Measurements from ENCODE around the gene MTG2. TPM values are rescaled to one million over a fixed set of nuclear protein-coding genes. Genes with fewer than 3 reads are reported as not detected.

MTG2 gene
- polyA plus RNA-seq, 2 donors = 19.4 to 25.4 TPM

DNA sequence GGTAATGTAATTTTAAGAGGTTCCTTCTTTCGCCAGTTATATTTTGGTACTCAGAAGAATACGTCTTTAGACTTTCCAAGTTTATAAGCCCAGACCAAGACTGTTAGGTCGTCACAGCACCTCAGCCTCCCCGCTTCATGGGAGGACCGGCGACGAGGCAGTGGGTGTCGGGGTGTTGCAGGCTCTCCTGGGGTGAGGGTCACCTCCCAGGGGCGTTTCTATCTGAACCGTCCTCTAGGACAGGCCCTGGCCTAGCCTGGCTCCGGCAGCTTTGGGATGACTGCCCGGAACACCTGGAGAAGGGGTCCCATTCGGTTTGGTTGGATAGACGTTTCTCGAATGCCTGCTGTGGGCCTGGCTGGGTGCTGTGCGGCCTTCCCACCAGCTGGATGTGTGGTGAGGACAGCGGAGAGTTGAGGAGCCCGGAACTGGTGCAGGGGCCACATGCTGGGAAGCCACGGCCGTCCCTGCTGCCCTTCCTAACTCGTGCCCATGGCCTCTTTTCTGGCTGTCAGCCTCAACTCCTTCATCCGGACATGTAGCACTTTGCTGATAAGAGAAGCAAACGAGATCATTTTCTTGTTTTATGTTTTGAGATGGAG is 56.6 kb downstream of the MTG2 start:
- H3K36me3 ChIP-seq (ENCODE audit: control insufficient read depth in 2 of 2, insufficient read depth in 2 of 2, low read length in 1 of 2) = peaks cover 0 to 11% of the 10 kb centered on the region in 2 donors

DNA sequence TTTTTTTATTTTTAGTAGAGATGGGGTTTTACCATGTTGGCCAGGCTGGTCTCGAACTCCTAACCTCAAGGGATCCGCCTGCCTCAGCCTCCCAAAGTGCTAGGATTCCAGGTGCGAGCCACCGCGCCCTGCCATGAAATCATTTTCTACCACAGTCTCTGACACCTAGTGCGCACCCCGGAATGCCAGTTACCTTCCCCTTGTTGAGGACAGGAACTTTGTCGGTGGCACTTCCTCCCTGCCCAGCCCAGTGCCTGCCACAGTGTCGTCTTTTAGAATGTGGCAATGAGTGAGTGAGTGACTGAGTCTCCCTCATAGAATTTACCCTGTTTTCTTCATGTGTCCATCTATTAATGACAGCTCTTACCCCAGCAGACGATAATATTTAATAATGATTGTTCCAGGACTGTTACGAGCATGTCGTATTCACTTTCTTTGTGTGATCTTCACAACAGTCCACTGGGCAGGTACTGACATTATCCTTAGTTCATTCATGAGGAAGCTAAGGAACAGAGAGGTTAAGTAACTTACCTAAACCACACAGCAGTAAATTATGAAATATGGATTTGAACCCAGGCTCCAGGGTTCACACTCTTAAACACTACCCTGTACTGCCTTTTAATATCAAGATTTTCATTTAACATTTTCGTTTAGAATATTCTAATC is 57.3 kb downstream of the MTG2 start:
- Histone ChIP-seq H3K4me3 (ENCODE audit: low read depth in 1 of 2, low read length in 2 of 2) (peak overlapping the region; percentile 61 to 87), H3K9me3 (ENCODE audit: control insufficient read depth in 2 of 2, insufficient read depth in 1 of 2, low read depth in 1 of 2, low read length in 1 of 2) (no peaks in the 10 kb centered on the region), H3K36me3 (ENCODE audit: control insufficient read depth in 2 of 2, insufficient read depth in 2 of 2, low read length in 1 of 2) (peaks cover 0 to 17% of the 10 kb centered on the region in 2 donors), H3K27ac (ENCODE audit: low read depth in 2 of 2, low read length in 1 of 2) (peak overlapping the region; percentile 86 to 90), H3K4me1 (ENCODE audit: control insufficient read depth in 2 of 2, insufficient read depth in 2 of 2, low read length in 1 of 2) (peaks cover 6 to 29% of the 10 kb centered on the region in 2 donors), H3K27me3 (ENCODE audit: control insufficient read depth in 1 of 2, insufficient read depth in 2 of 2, low read length in 2 of 2) (no peaks in the 10 kb centered on the region)
- 85 to 86% methylated on average over 13 of the region's 13 CpGs for WGBS, 2 donors

More for the DNA sequence above, 56.6 kb downstream of the MTG2 start:
- WGBS, 2 donors = 28 to 36% methylated on average over 23 of the region's 23 CpGs
- H3K4me3 ChIP-seq (ENCODE audit: low read depth in 1 of 2, low read length in 2 of 2) = peak overlapping the region; percentile 61 to 87
- no peaks in the 10 kb centered on the region for H3K9me3 ChIP-seq (ENCODE audit: control insufficient read depth in 2 of 2, insufficient read depth in 1 of 2, low read depth in 1 of 2, low read length in 1 of 2)
- no peaks in the 10 kb centered on the region for H3K27me3 ChIP-seq (ENCODE audit: control insufficient read depth in 1 of 2, insufficient read depth in 2 of 2, low read length in 2 of 2)
- H3K4me1 ChIP-seq (ENCODE audit: control insufficient read depth in 2 of 2, insufficient read depth in 2 of 2, low read length in 1 of 2) = peaks cover 4 to 25% of the 10 kb centered on the region in 2 donors
- peak overlapping the region; percentile 90 to 92 for H3K27ac ChIP-seq (ENCODE audit: low read depth in 2 of 2, low read length in 1 of 2)

DNA sequence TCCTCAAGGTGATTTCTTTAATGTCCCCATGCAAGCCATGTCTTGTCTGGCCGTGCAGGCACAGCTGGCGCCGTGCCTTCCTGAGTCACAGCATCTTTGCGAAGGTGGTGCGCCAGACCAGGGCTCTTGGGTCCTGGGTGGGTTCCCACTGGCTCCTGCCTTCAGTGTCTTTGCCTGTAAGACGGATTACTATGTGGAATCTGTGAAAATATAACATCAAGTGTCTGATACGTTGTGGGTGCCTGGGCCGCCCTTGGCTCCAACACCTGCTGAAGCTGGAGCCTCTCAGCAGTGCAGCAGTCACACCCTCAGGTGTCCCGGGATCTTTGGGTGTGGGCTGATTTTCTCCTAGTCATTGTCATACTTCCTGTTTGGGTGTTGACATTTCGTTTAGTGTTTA is 58.7 kb downstream of the MTG2 start:
- Histone ChIP-seq H3K9me3 (ENCODE audit: control insufficient read depth in 2 of 2, insufficient read depth in 1 of 2, low read depth in 1 of 2, low read length in 1 of 2) (no peaks in the 10 kb centered on the region), H3K4me1 (ENCODE audit: control insufficient read depth in 2 of 2, insufficient read depth in 2 of 2, low read length in 1 of 2) (peaks cover 6 to 37% of the 10 kb centered on the region in 2 donors), H3K27ac (ENCODE audit: low read depth in 2 of 2, low read length in 1 of 2) (peak overlapping the region; percentile 86 to 88), H3K27me3 (ENCODE audit: control insufficient read depth in 1 of 2, insufficient read depth in 2 of 2, low read length in 2 of 2) (no peaks in the 10 kb centered on the region), H3K4me3 (ENCODE audit: low read depth in 1 of 2, low read length in 2 of 2) (no peak overlapping the region), H3K36me3 (ENCODE audit: control insufficient read depth in 2 of 2, insufficient read depth in 2 of 2, low read length in 1 of 2) (peaks cover 0 to 17% of the 10 kb centered on the region in 2 donors)
- 44 to 55% methylated on average over 10 of the region's 10 CpGs for WGBS, 2 donors

- WGBS, 2 donors = 68 to 82% methylated on average over 6 of the region's 6 CpGs
- H3K9me3 ChIP-seq (ENCODE audit: control insufficient read depth in 2 of 2, insufficient read depth in 1 of 2, low read depth in 1 of 2, low read length in 1 of 2) = no peaks in the 10 kb centered on the region
- peaks cover 11 to 38% of the 10 kb centered on the region in 2 donors for H3K4me1 ChIP-seq (ENCODE audit: control insufficient read depth in 2 of 2, insufficient read depth in 2 of 2, low read length in 1 of 2)
- no peaks in the 10 kb centered on the region for H3K27me3 ChIP-seq (ENCODE audit: control insufficient read depth in 1 of 2, insufficient read depth in 2 of 2, low read length in 2 of 2)
- H3K27ac ChIP-seq (ENCODE audit: low read depth in 2 of 2, low read length in 1 of 2) = peak overlapping the region; percentile 89 to 96
- peaks cover 0 to 22% of the 10 kb centered on the region in 2 donors for H3K36me3 ChIP-seq (ENCODE audit: control insufficient read depth in 2 of 2, insufficient read depth in 2 of 2, low read length in 1 of 2)
- H3K4me3 ChIP-seq (ENCODE audit: low read depth in 1 of 2, low read length in 2 of 2) = no peak overlapping the region
Observed at GRCh38 chr20:62242176-62242575, 59.3 kb downstream of the MTG2 start.

GRCh38 chr20:62243106-62243505 is 60.3 kb downstream of the MTG2 start:
- Histone ChIP-seq H3K9me3 (ENCODE audit: control insufficient read depth in 2 of 2, insufficient read depth in 1 of 2, low read depth in 1 of 2, low read length in 1 of 2) (no peaks in the 10 kb centered on the region), H3K4me1 (ENCODE audit: control insufficient read depth in 2 of 2, insufficient read depth in 2 of 2, low read length in 1 of 2) (peaks cover 11 to 38% of the 10 kb centered on the region in 2 donors), H3K27me3 (ENCODE audit: control insufficient read depth in 1 of 2, insufficient read depth in 2 of 2, low read length in 2 of 2) (no peaks in the 10 kb centered on the region), H3K36me3 (ENCODE audit: control insufficient read depth in 2 of 2, insufficient read depth in 2 of 2, low read length in 1 of 2) (peaks cover 0 to 23% of the 10 kb centered on the region in 2 donors), H3K4me3 (ENCODE audit: low read depth in 1 of 2, low read length in 2 of 2) (no peak overlapping the region), H3K27ac (ENCODE audit: low read depth in 2 of 2, low read length in 1 of 2) (peak overlapping the region in 1 of 2 donors; percentile 96)
- 84 to 88% methylated on average over 22 of the region's 22 CpGs for WGBS, 2 donors

GRCh38 chr20:62243906-62244515 is 61.2 kb downstream of the MTG2 start:
- peaks cover 11 to 38% of the 10 kb centered on the region in 2 donors for H3K4me1 ChIP-seq (ENCODE audit: control insufficient read depth in 2 of 2, insufficient read depth in 2 of 2, low read length in 1 of 2)
- peaks cover 0 to 23% of the 10 kb centered on the region in 2 donors for H3K36me3 ChIP-seq (ENCODE audit: control insufficient read depth in 2 of 2, insufficient read depth in 2 of 2, low read length in 1 of 2)
- no peaks in the 10 kb centered on the region for H3K27me3 ChIP-seq (ENCODE audit: control insufficient read depth in 1 of 2, insufficient read depth in 2 of 2, low read length in 2 of 2)
- H3K27ac ChIP-seq (ENCODE audit: low read depth in 2 of 2, low read length in 1 of 2) = peak overlapping the region in 1 of 2 donors; percentile 13
- 81 to 90% methylated on average over 21 of the region's 21 CpGs for WGBS, 2 donors
- no peak overlapping the region for H3K4me3 ChIP-seq (ENCODE audit: low read depth in 1 of 2, low read length in 2 of 2)
- H3K9me3 ChIP-seq (ENCODE audit: control insufficient read depth in 2 of 2, insufficient read depth in 1 of 2, low read depth in 1 of 2, low read length in 1 of 2) = no peaks in the 10 kb centered on the region

GRCh38 chr20:62244644-62245108 is 61.8 kb downstream of the MTG2 start:
- no peak overlapping the region for H3K4me3 ChIP-seq (ENCODE audit: low read depth in 1 of 2, low read length in 2 of 2)
- H3K27me3 ChIP-seq (ENCODE audit: control insufficient read depth in 1 of 2, insufficient read depth in 2 of 2, low read length in 2 of 2) = no peaks in the 10 kb centered on the region
- peaks cover 0 to 23% of the 10 kb centered on the region in 2 donors for H3K36me3 ChIP-seq (ENCODE audit: control insufficient read depth in 2 of 2, insufficient read depth in 2 of 2, low read length in 1 of 2)
- WGBS, 2 donors = 58 to 82% methylated on average over 17 of the region's 17 CpGs
- H3K9me3 ChIP-seq (ENCODE audit: control insufficient read depth in 2 of 2, insufficient read depth in 1 of 2, low read depth in 1 of 2, low read length in 1 of 2) = no peaks in the 10 kb centered on the region
- H3K27ac ChIP-seq (ENCODE audit: low read depth in 2 of 2, low read length in 1 of 2) = peak overlapping the region in 1 of 2 donors; percentile 79
- H3K4me1 ChIP-seq (ENCODE audit: control insufficient read depth in 2 of 2, insufficient read depth in 2 of 2, low read length in 1 of 2) = peaks cover 12 to 34% of the 10 kb centered on the region in 2 donors

- no peaks in the 10 kb centered on the region for H3K27me3 ChIP-seq (ENCODE audit: control insufficient read depth in 1 of 2, insufficient read depth in 2 of 2, low read length in 2 of 2)
- H3K36me3 ChIP-seq (ENCODE audit: control insufficient read depth in 2 of 2, insufficient read depth in 2 of 2, low read length in 1 of 2) = peaks cover 0 to 23% of the 10 kb centered on the region in 2 donors
- no peaks in the 10 kb centered on the region for H3K9me3 ChIP-seq (ENCODE audit: control insufficient read depth in 2 of 2, insufficient read depth in 1 of 2, low read depth in 1 of 2, low read length in 1 of 2)
- no peak overlapping the region for H3K27ac ChIP-seq (ENCODE audit: low read depth in 2 of 2, low read length in 1 of 2)
- H3K4me3 ChIP-seq (ENCODE audit: low read depth in 1 of 2, low read length in 2 of 2) = no peak overlapping the region
- H3K4me1 ChIP-seq (ENCODE audit: control insufficient read depth in 2 of 2, insufficient read depth in 2 of 2, low read length in 1 of 2) = peaks cover 14 to 38% of the 10 kb centered on the region in 2 donors
- WGBS, 2 donors = 78 to 91% methylated on average over 19 of the region's 19 CpGs
Observed at GRCh38 chr20:62245911-62246280, 63.1 kb downstream of the MTG2 start.

GRCh38 chr20:62246431-62246830 is 63.6 kb downstream of the MTG2 start:
- Histone ChIP-seq H3K4me1 (ENCODE audit: control insufficient read depth in 2 of 2, insufficient read depth in 2 of 2, low read length in 1 of 2) (peaks cover 14 to 37% of the 10 kb centered on the region in 2 donors), H3K27ac (ENCODE audit: low read depth in 2 of 2, low read length in 1 of 2) (peak overlapping the region in 1 of 2 donors; percentile 14), H3K4me3 (ENCODE audit: low read depth in 1 of 2, low read length in 2 of 2) (no peak overlapping the region), H3K9me3 (ENCODE audit: control insufficient read depth in 2 of 2, insufficient read depth in 1 of 2, low read depth in 1 of 2, low read length in 1 of 2) (no peaks in the 10 kb centered on the region), H3K36me3 (ENCODE audit: control insufficient read depth in 2 of 2, insufficient read depth in 2 of 2, low read length in 1 of 2) (peaks cover 0 to 23% of the 10 kb centered on the region in 2 donors), H3K27me3 (ENCODE audit: control insufficient read depth in 1 of 2, insufficient read depth in 2 of 2, low read length in 2 of 2) (no peaks in the 10 kb centered on the region)
- 72 to 81% methylated on average over 8 of the region's 8 CpGs for WGBS, 2 donors

Measured in esophagus (tissue), 2 donors.